ENCODE measurements around the gene RPL13. TPM values are rescaled to one million over a fixed set of nuclear protein-coding genes. Genes with fewer than 3 reads are reported as not detected.

The RPL13 gene
- total and polyA plus RNA-seq, 2 donors (not counting 1 experiment from before 2014, with no cell fraction given) = 1,442 to 3,823 TPM

DNA sequence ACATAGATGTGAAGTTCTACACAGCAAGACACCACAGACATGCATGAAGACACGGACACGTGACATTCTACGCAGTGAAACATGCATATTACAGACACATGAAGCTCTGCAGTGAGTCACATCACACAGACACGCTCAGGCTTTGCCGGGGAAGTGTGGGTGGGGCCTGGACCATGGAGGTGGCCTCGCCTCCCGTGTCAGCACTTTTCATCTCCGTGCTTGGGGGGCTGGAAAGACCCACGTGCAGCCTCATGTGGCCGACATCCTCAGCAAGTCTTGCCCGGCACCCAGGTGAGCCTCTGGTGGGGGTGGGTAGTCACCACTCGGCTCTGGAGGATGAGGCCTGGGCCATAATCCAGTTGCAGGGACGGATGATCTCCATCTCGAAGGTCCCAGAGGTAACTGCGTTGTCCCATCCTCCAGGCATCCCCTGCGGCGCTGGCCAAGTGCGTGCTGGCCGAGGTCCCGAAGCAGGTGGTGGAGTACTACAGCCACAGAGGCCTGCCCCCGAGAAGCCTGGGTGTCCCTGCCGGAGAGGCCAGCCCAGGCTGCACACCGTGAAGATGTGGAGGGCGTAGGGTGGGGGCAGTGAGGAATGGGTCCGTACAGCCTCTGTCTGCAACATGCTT is 35.7 kb downstream of the RPL13 start:
- H3K9me3 ChIP-seq (ENCODE audit: control insufficient read depth, insufficient read depth, low read depth, low read length) = no peaks in the 10 kb centered on the region
- H3K27ac ChIP-seq (ENCODE audit: insufficient read depth, low read length) = no peak overlapping the region
- peaks cover 3% of the 10 kb centered on the region for H3K36me3 ChIP-seq (ENCODE audit: control insufficient read depth, insufficient read depth, low read length)
- H4K20me1 ChIP-seq (ENCODE audit: control insufficient read depth, extremely low read depth, insufficient read depth, low read length) = no peaks in the 10 kb centered on the region
- DNase-seq (ENCODE audit: low read depth in 2 of 2) = no peak
- H3K4me3 ChIP-seq (replicated peaks in 1 of 4; ENCODE audit: control extremely low read depth in 1 of 4, insufficient read depth in 1 of 4, low read depth in 3 of 4, low read length in 4 of 4) = no peak overlapping the region
- H3K79me2 ChIP-seq (ENCODE audit: control insufficient read depth, insufficient read depth, low read length) = no peaks in the 10 kb centered on the region
- H3K9ac ChIP-seq (ENCODE audit: insufficient read depth, low read length) = no peak overlapping the region
- no peaks in the 10 kb centered on the region for H3K27me3 ChIP-seq (ENCODE audit: control insufficient read depth, insufficient read depth, low read length)
- no peaks in the 10 kb centered on the region for H3K4me1 ChIP-seq (ENCODE audit: control insufficient read depth, extremely low read depth, insufficient read depth, low read length)
- H2AFZ ChIP-seq (ENCODE audit: low read length) = no peak overlapping the region
- no peak overlapping the region for H3K4me2 ChIP-seq (ENCODE audit: extremely low read depth, insufficient read depth, low read length)
- TF ChIP-seq, protein P1, sequence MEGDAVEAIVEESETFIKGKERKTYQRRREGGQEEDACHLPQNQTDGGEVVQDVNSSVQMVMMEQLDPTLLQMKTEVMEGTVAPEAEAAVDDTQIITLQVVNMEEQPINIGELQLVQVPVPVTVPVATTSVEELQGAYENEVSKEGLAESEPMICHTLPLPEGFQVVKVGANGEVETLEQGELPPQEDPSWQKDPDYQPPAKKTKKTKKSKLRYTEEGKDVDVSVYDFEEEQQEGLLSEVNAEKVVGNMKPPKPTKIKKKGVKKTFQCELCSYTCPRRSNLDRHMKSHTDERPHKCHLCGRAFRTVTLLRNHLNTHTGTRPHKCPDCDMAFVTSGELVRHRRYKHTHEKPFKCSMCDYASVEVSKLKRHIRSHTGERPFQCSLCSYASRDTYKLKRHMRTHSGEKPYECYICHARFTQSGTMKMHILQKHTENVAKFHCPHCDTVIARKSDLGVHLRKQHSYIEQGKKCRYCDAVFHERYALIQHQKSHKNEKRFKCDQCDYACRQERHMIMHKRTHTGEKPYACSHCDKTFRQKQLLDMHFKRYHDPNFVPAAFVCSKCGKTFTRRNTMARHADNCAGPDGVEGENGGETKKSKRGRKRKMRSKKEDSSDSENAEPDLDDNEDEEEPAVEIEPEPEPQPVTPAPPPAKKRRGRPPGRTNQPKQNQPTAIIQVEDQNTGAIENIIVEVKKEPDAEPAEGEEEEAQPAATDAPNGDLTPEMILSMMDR (conservative IDR thresholded peaks at IDR 0.05 in 1 of 2, IDR thresholded peaks at IDR 0.05 in 1 of 2; ENCODE audit: low read depth in 1 of 2, low read length in 2 of 2) = no peak
- TF ChIP-seq EZH2 (IDR thresholded peaks at IDR 0.05; ENCODE audit: low read length, missing control alignments) = no peak

DNA sequence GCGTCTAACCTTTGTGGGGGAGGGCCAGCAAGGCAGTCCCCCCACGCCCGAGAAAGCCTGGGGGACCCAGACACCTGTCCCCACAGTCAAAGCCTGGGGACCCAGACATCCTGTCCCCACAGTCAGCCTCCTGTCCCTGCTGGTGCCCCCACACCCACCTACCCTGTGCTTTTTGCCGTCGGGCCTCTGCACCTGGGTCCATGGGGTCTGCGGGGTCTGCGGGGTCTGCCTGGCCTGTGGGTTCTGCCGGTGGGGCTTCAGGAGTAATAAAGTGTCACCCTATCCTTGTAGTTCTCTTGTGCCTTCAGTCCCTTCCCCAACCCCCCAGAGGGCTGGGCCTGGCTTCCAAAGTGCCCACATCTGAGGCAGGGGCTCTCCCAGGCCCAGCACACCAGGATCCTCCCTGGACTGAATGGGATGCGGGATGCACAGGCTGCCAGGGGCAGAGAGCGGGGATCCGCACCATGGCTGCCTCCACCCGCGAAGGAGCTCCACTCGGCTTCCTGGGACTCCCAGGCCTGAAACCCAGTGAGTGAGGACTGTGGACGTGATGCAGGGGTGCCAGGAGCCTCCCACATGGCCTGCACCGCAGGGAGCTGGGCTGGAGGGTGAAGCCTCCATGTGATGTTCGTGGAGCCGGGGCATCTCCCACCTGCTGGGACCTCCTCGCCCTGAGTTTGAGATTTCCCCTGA is 36.6 kb downstream of the RPL13 start:
- H3K79me2 ChIP-seq (ENCODE audit: control insufficient read depth, insufficient read depth, low read length) = no peaks in the 10 kb centered on the region
- H2AFZ ChIP-seq (ENCODE audit: low read length) = no peak overlapping the region
- peaks cover 3% of the 10 kb centered on the region for H3K36me3 ChIP-seq (ENCODE audit: control insufficient read depth, insufficient read depth, low read length)
- H3K4me1 ChIP-seq (ENCODE audit: control insufficient read depth, extremely low read depth, insufficient read depth, low read length) = peaks cover 3% of the 10 kb centered on the region
- H3K27ac ChIP-seq (ENCODE audit: insufficient read depth, low read length) = no peak overlapping the region
- DNase-seq (ENCODE audit: low read depth in 2 of 2) = no peak
- H3K4me2 ChIP-seq (ENCODE audit: extremely low read depth, insufficient read depth, low read length) = no peak overlapping the region
- no peaks in the 10 kb centered on the region for H3K9me3 ChIP-seq (ENCODE audit: control insufficient read depth, insufficient read depth, low read depth, low read length)
- no peak for TF ChIP-seq EZH2 (IDR thresholded peaks at IDR 0.05; ENCODE audit: low read length, missing control alignments)
- TF ChIP-seq, protein P1 (conservative IDR thresholded peaks at IDR 0.05 in 1 of 2, IDR thresholded peaks at IDR 0.05 in 1 of 2; ENCODE audit: low read depth in 1 of 2, low read length in 2 of 2) = no peak
- H3K9ac ChIP-seq (ENCODE audit: insufficient read depth, low read length) = no peak overlapping the region
- no peaks in the 10 kb centered on the region for H4K20me1 ChIP-seq (ENCODE audit: control insufficient read depth, extremely low read depth, insufficient read depth, low read length)
- no peak overlapping the region for H3K4me3 ChIP-seq (replicated peaks in 1 of 4; ENCODE audit: control extremely low read depth in 1 of 4, insufficient read depth in 1 of 4, low read depth in 3 of 4, low read length in 4 of 4)
- H3K27me3 ChIP-seq (ENCODE audit: control insufficient read depth, insufficient read depth, low read length) = no peaks in the 10 kb centered on the region

DNA sequence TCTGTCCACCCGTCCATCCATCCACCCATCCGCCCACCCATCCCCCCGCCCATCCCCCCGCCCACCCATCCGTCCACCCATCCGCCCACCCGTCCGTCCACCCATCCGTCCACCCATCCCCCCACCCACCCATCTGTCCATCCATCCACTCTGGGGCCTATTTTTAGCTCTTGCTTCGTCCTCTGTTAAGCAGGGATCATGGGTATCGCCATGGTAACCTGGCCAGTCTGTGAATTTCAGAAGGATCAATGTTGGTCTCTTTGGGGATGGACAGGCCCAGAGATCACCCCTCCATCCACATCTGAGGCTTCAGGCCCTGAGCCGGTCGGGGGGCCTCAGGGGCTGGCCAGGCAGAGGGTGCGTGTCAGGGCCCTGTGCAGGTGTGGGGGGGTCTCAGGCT is 37.7 kb downstream of the RPL13 start:
- Histone ChIP-seq H3K36me3 (ENCODE audit: control insufficient read depth, insufficient read depth, low read length) (peaks cover 3% of the 10 kb centered on the region), H4K20me1 (ENCODE audit: control insufficient read depth, extremely low read depth, insufficient read depth, low read length) (no peaks in the 10 kb centered on the region), H3K4me3 (replicated peaks in 1 of 4; ENCODE audit: control extremely low read depth in 1 of 4, insufficient read depth in 1 of 4, low read depth in 3 of 4, low read length in 4 of 4) (no peak overlapping the region), H3K27ac (ENCODE audit: insufficient read depth, low read length) (no peak overlapping the region), H3K79me2 (ENCODE audit: control insufficient read depth, insufficient read depth, low read length) (no peaks in the 10 kb centered on the region), H3K4me2 (ENCODE audit: extremely low read depth, insufficient read depth, low read length) (no peak overlapping the region), H3K9me3 (ENCODE audit: control insufficient read depth, insufficient read depth, low read depth, low read length) (no peaks in the 10 kb centered on the region), H3K9ac (ENCODE audit: insufficient read depth, low read length) (no peak overlapping the region), H3K4me1 (ENCODE audit: control insufficient read depth, extremely low read depth, insufficient read depth, low read length) (peaks cover 12% of the 10 kb centered on the region), H3K27me3 (ENCODE audit: control insufficient read depth, insufficient read depth, low read length) (no peaks in the 10 kb centered on the region), H2AFZ (ENCODE audit: low read length) (no peak overlapping the region)
- TF ChIP-seq EZH2 (IDR thresholded peaks at IDR 0.05; ENCODE audit: low read length, missing control alignments) = no peak
- TF ChIP-seq, protein P1 (conservative IDR thresholded peaks at IDR 0.05 in 1 of 2, IDR thresholded peaks at IDR 0.05 in 1 of 2; ENCODE audit: low read depth in 1 of 2, low read length in 2 of 2) = no peak
- DNase-seq (ENCODE audit: low read depth in 2 of 2) = peak in 1 of 2 donors; percentile 57

Measured in fibroblast of lung (primary cell).